ENCODE results near the gene AK8. TPM values are rescaled to one million over a fixed set of nuclear protein-coding genes. Genes with fewer than 3 reads are reported as not detected.

The AK8 gene
- total and polyA plus RNA-seq, 2 experiments from 2014 or later: 0.14 to 0.78 TPM

- TF ChIP-seq ZNF462 (CRISPR knock-in tag; IDR thresholded peaks at IDR 0.05) (no peak), CREB1 (CRISPR knock-in tag; IDR thresholded peaks at IDR 0.05; ENCODE audit: low read depth) (no peak), ZNF114 (CRISPR knock-in tag; IDR thresholded peaks at IDR 0.05) (no peak), CTCF (conservative IDR thresholded peaks at IDR 0.05; ENCODE audit: low read depth in 2 of 2) (peak; percentile 27 to 66; a peak in 3 of 4 replicates)
Observed at GRCh38 chr9:132798817-132799790, 79.0 kb downstream of the AK8 start (continued).

Measured in GM23338 (cell line).